HEK293 (cell line): Measurements from ENCODE around the gene P2RX7.

ENCODE experiments used
- BCL11A ChIP-seq: fragments of 450-650 bp; formaldehyde crosslinking; IDR thresholded peaks from 2 replicates; pipeline ENCODE4 v1.5.1; 2016; ENCODE audit warnings: low read depth, missing biosample characterization, missing genetic modification characterization
- ELK4 ChIP-seq: IDR thresholded peaks from 2 replicates; pipeline ENCODE4 v1.6.1; 2011; ENCODE audit warnings: mild to moderate bottlenecking, low read depth, low read length, borderline replicate concordance
- GLIS2 ChIP-seq: fragments of 450-650 bp; formaldehyde crosslinking; IDR thresholded peaks from 2 replicates; pipeline ENCODE4 v1.5.1; 2016; ENCODE audit warnings: missing biosample characterization, missing genetic modification characterization
- HOXA7 ChIP-seq: sonication (generic); formaldehyde crosslinking; IDR thresholded peaks from 2 replicates; pipeline ENCODE4 v1.8.1; 2022; ENCODE audit warnings: missing genetic modification reagents, borderline replicate concordance
- IKZF3 ChIP-seq: fragments of 450-650 bp; IDR thresholded peaks from 2 replicates; pipeline ENCODE4 v1.5.0; 2018; ENCODE audit warnings: missing biosample characterization, mild to moderate bottlenecking, missing genetic modification characterization, moderate library complexity
- KLF1 ChIP-seq: fragments of 450-650 bp; formaldehyde crosslinking; IDR thresholded peaks from 2 replicates; pipeline ENCODE4 v1.5.1; 2016; ENCODE audit warnings: missing biosample characterization, missing genetic modification characterization
- MEIS1 ChIP-seq: sonication (generic); formaldehyde crosslinking; IDR thresholded peaks from 2 replicates; pipeline ENCODE4 v1.8.1; 2022; ENCODE audit warnings: missing genetic modification reagents, mild to moderate bottlenecking, borderline replicate concordance
- MYNN ChIP-seq: fragments of 450-650 bp; formaldehyde crosslinking; IDR thresholded peaks from 2 replicates; pipeline ENCODE4 v1.5.1; 2016; ENCODE audit warnings: missing biosample characterization, missing genetic modification characterization, borderline replicate concordance
- SCRT2 ChIP-seq: fragments of 450-650 bp; formaldehyde crosslinking; IDR thresholded peaks from 2 replicates; pipeline ENCODE4 v1.5.1; 2016; ENCODE audit warnings: missing biosample characterization, missing genetic modification characterization
- ZBTB44 ChIP-seq: fragments of 450-650 bp; IDR thresholded peaks from 2 replicates; pipeline ENCODE4 v1.5.1; 2018; ENCODE audit warnings: missing biosample characterization, mild to moderate bottlenecking, missing genetic modification characterization
- ZBTB8A ChIP-seq: fragments of 450-650 bp; formaldehyde crosslinking; IDR thresholded peaks from 2 replicates; pipeline ENCODE4 v1.5.1; 2016; ENCODE audit warnings: missing biosample characterization, missing genetic modification characterization
- ZFHX2 ChIP-seq: fragments of 450-650 bp; formaldehyde crosslinking; conservative IDR thresholded peaks from 2 replicates; pipeline ENCODE4 v1.5.1; 2016; ENCODE audit warnings: missing biosample characterization, missing genetic modification characterization
- ZFP69B ChIP-seq: fragments of 450-650 bp; formaldehyde crosslinking; IDR thresholded peaks from 2 replicates; pipeline ENCODE4 v1.5.1; 2016; ENCODE audit warnings: missing biosample characterization, missing genetic modification characterization
- ZNF114 ChIP-seq: fragments of 450-650 bp; formaldehyde crosslinking; IDR thresholded peaks from 2 replicates; pipeline ENCODE4 v1.5.0; 2017; ENCODE audit warnings: missing biosample characterization, missing genetic modification characterization
- ZNF132 ChIP-seq: fragments of 450-650 bp; formaldehyde crosslinking; IDR thresholded peaks from 2 replicates; pipeline ENCODE4 v1.5.1; 2017; ENCODE audit warnings: missing biosample characterization, missing genetic modification characterization, borderline replicate concordance
- ZNF155 ChIP-seq: fragments of 450-650 bp; formaldehyde crosslinking; IDR thresholded peaks from 2 replicates; pipeline ENCODE4 v1.5.1; 2016; ENCODE audit warnings: missing biosample characterization, missing genetic modification characterization
- ZNF174 ChIP-seq: fragments of 450-650 bp; formaldehyde crosslinking; IDR thresholded peaks from 2 replicates; pipeline ENCODE4 v1.5.0; 2017; ENCODE audit warnings: missing biosample characterization, mild to moderate bottlenecking, missing genetic modification characterization
- ZNF18 ChIP-seq: fragments of 450-650 bp; formaldehyde crosslinking; IDR thresholded peaks from 2 replicates; pipeline ENCODE4 v1.5.1; 2016; ENCODE audit warnings: missing biosample characterization, missing genetic modification characterization
- ZNF2 ChIP-seq: fragments of 450-650 bp; formaldehyde crosslinking; IDR thresholded peaks from 2 replicates; pipeline ENCODE4 v1.5.1; 2016; ENCODE audit warnings: missing biosample characterization, missing genetic modification characterization
- ZNF280D ChIP-seq: fragments of 450-650 bp; formaldehyde crosslinking; IDR thresholded peaks from 2 replicates; pipeline ENCODE4 v1.5.1; 2016; ENCODE audit warnings: missing biosample characterization, missing genetic modification characterization
- ZNF324 ChIP-seq: fragments of 450-650 bp; formaldehyde crosslinking; IDR thresholded peaks from 2 replicates; pipeline ENCODE4 v1.5.1; 2016; ENCODE audit warnings: missing biosample characterization, missing genetic modification characterization
- ZNF350 ChIP-seq: fragments of 450-650 bp; formaldehyde crosslinking; IDR thresholded peaks from 2 replicates; pipeline ENCODE4 v1.5.0; 2017; ENCODE audit warnings: missing biosample characterization, mild to moderate bottlenecking, missing genetic modification characterization
- ZNF354C ChIP-seq: fragments of 450-650 bp; formaldehyde crosslinking; IDR thresholded peaks from 2 replicates; pipeline ENCODE4 v1.5.1; 2016; ENCODE audit warnings: missing biosample characterization, missing genetic modification characterization, low read depth, borderline replicate concordance
- ZNF362 ChIP-seq: fragments of 450-650 bp; formaldehyde crosslinking; IDR thresholded peaks from 2 replicates; pipeline ENCODE4 v1.5.1; 2016; ENCODE audit warnings: missing biosample characterization, missing genetic modification characterization
- ZNF391 ChIP-seq: fragments of 450-650 bp; formaldehyde crosslinking; IDR thresholded peaks from 2 replicates; pipeline ENCODE4 v1.5.1; 2016; ENCODE audit warnings: low read depth, missing biosample characterization, missing genetic modification characterization, borderline replicate concordance
- ZNF433 ChIP-seq: fragments of 450-650 bp; formaldehyde crosslinking; IDR thresholded peaks from 2 replicates; pipeline ENCODE4 v1.5.1; 2016; ENCODE audit warnings: missing biosample characterization, missing genetic modification characterization, low read depth
- ZNF510 ChIP-seq: fragments of 450-650 bp; formaldehyde crosslinking; IDR thresholded peaks from 2 replicates; pipeline ENCODE4 v1.5.1; 2018; ENCODE audit warnings: mild to moderate bottlenecking, missing genetic modification characterization, missing biosample characterization; ENCODE audit not compliant: insufficient replicate concordance
- ZNF530 ChIP-seq: fragments of 450-650 bp; formaldehyde crosslinking; IDR thresholded peaks from 2 replicates; pipeline ENCODE4 v1.5.1; 2016; ENCODE audit warnings: low read depth, missing biosample characterization, missing genetic modification characterization
- ZNF560 ChIP-seq: fragments of 450-650 bp; formaldehyde crosslinking; IDR thresholded peaks from 2 replicates; pipeline ENCODE4 v1.5.1; 2017; ENCODE audit warnings: missing biosample characterization, missing genetic modification characterization, borderline replicate concordance
- ZNF596 ChIP-seq: fragments of 450-650 bp; IDR thresholded peaks from 2 replicates; pipeline ENCODE4 v1.5.0; 2018; ENCODE audit warnings: missing biosample characterization, mild to moderate bottlenecking, missing genetic modification characterization, moderate library complexity
- ZNF624 ChIP-seq: fragments of 450-650 bp; formaldehyde crosslinking; IDR thresholded peaks from 2 replicates; pipeline ENCODE4 v1.5.1; 2017; ENCODE audit warnings: missing biosample characterization, missing genetic modification characterization
- ZNF626 ChIP-seq: fragments of 450-650 bp; sonication (Bioruptor Pico); formaldehyde crosslinking; IDR thresholded peaks from 2 replicates; pipeline ENCODE4 v1.5.1; 2018; ENCODE audit warnings: missing biosample characterization, missing genetic modification characterization, inconsistent platforms
- ZNF701 ChIP-seq: fragments of 450-650 bp; formaldehyde crosslinking; IDR thresholded peaks from 2 replicates; pipeline ENCODE4 v1.5.1; 2016; ENCODE audit warnings: missing biosample characterization, missing genetic modification characterization

Gene P2RX7

GRCh38 chr12:121095544-121096198 is 37.0 kb upstream of the P2RX7 start (continued):
- peak; percentile 100 for TF ChIP-seq ZFHX2
- TF ChIP-seq ZNF596 = no peak
- no peak for TF ChIP-seq HOXA7 (CRISPR knock-in tag)
- TF ChIP-seq ZNF280D = peak; percentile 82; the same call in 1 of the 2 replicates
- no peak for TF ChIP-seq BCL11A (tag by site-specific recombination)
- TF ChIP-seq ZNF155 (tag by site-specific recombination) = no peak
- TF ChIP-seq ZNF2 (tag by site-specific recombination) = no peak; the same call in 1 of the 2 replicates
- no peak for TF ChIP-seq ZBTB44 (tag by site-specific recombination)
- no peak for TF ChIP-seq ZNF132 (tag by site-specific recombination)
- no peak for TF ChIP-seq ZNF530
- no peak for TF ChIP-seq ZNF174
- no peak for TF ChIP-seq ZNF560 (tag by site-specific recombination)
- TF ChIP-seq KLF1 (tag by site-specific recombination) = no peak
- TF ChIP-seq ZNF433 (tag by site-specific recombination) = no peak
- TF ChIP-seq ZFP69B = peak; percentile 91
- TF ChIP-seq MEIS1 (CRISPR knock-in tag) = no peak
- TF ChIP-seq ELK4 = no peak
- no peak for TF ChIP-seq ZNF350 (tag by site-specific recombination)
- TF ChIP-seq SCRT2 (tag by site-specific recombination) = no peak
- TF ChIP-seq GLIS2 (tag by site-specific recombination) = 0 out of 2 replicates have a peak, but pooled peaks have one; percentile 27
- TF ChIP-seq ZNF362 (tag by site-specific recombination) = no peak
- no peak for TF ChIP-seq ZNF626
- TF ChIP-seq MYNN (tag by site-specific recombination) = no peak
- peak; percentile 49; the same call in 1 of the 2 replicates for TF ChIP-seq ZNF324 (tag by site-specific recombination)
- no peak for TF ChIP-seq IKZF3 (tag by site-specific recombination)
- TF ChIP-seq ZNF624 = no peak
- TF ChIP-seq ZNF701 = no peak
- TF ChIP-seq ZNF391 = peak; percentile 59; the same call in 1 of the 2 replicates
- no peak for TF ChIP-seq ZNF354C (tag by site-specific recombination)
- TF ChIP-seq ZBTB8A = no peak
- no peak for TF ChIP-seq ZNF18 (tag by site-specific recombination)
- no peak for TF ChIP-seq ZNF114 (tag by site-specific recombination)
- TF ChIP-seq ZNF510 (tag by site-specific recombination) = no peak
